ENCODE data around the gene TM7SF2. TPM values are rescaled to one million over a fixed set of nuclear protein-coding genes. Genes with fewer than 3 reads are reported as not detected.
A peak's percentile ranks its signal among the peaks of the same experiment; 100 is the strongest.

The TM7SF2 gene
- polyA plus RNA-seq, 3 donors = 1.8 to 4.5 (median 1.8) TPM

DNA sequence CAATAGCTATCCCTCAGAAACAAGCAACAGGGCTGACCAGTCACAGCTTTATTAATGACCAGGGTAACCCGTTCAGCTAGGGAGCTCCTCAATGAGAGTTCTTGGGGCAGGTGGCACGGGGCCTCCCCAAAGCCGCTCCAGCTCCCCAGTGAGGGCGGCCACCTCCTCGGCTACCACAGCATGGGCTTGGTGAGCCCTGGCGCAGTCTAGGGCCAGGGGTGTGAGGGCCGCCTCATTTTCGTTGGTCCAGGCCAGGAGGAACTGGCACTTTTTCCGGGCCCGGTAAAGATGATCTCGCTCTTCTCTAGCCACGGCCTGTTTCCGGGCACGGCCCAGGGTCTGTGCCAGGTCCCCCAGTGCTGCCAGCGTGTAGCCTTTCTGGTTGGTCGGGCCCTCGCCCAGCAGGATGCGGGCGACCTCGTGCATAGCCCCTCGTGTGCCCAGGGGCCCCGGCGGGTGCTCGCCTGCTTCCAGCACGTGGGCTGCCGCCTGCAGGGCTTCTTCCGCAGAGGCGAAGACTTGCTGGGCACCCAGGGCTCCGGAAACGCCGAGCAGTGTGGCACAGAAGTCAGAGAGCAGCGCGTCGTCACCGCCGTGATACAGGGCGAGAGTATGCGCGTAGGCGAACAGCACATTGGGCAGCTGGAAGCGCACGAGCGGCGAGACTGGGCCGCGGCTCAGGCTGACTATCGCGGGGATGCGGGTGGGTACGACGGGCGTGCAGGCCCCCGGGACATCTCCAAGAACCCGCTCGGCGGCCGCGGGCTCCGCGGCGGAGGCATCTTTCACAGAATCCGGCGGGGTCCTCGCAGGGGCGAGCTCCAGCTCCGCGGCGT is 4.9 kb downstream of the TM7SF2 start:
- WGBS (ENCODE audit: insufficient coverage) = 25% methylated on average over 68 of the region's 68 CpGs
- H3K4me1 ChIP-seq (ENCODE audit: control insufficient read depth in 1 of 2, insufficient read depth in 2 of 2, low read length in 2 of 2) = peaks cover 35 to 53% of the 10 kb centered on the region in 2 donors
- peak overlapping the region in 1 of 2 donors; percentile 85 for H3K27ac ChIP-seq (ENCODE audit: low read depth in 1 of 2, low read length in 2 of 2)
- peak overlapping the region; percentile 93 for H3K4me2 ChIP-seq (replicated peaks; ENCODE audit: extremely low read depth, low read length, poor library complexity, severe bottlenecking)
- peak overlapping the region; percentile 60 to 93 (median 91) for H3K4me3 ChIP-seq (replicated peaks in 1 of 3; ENCODE audit: low read depth in 2 of 3, low read length in 3 of 3)
- Mint-ChIP-seq H3K27ac (peak overlapping the region in 5 of 7 donors; percentile 22 to 84 (median 62)), H3K27me3 (ENCODE audit: low read depth in 3 of 3) (peaks cover 13 to 22% (median 15%) of the 10 kb centered on the region in 3 donors), H3K36me3 (peaks cover 44 to 48% of the 10 kb centered on the region in 2 donors), H3K4me1 (peaks cover 45% of the 10 kb centered on the region), H3K4me3 (peak overlapping the region; percentile 82 to 90), H3K9me3 (peaks cover 0 to 6% (median 0%) of the 10 kb centered on the region in 7 donors)
- no peak for TF ChIP-seq CTCF (IDR thresholded peaks at IDR 0.05)
- peak overlapping the region; percentile 87 for H2AFZ ChIP-seq (ENCODE audit: insufficient read depth, low read depth, low read length, poor library complexity, severe bottlenecking)
- H3K36me3 ChIP-seq (replicated peaks in 1 of 2; ENCODE audit: control insufficient read depth in 1 of 2, insufficient read depth in 2 of 2, low read length in 2 of 2) = peaks cover 29 to 33% of the 10 kb centered on the region in 2 donors
- DNase-seq = no peak
- peak overlapping the region; percentile 89 for H3K9ac ChIP-seq (ENCODE audit: insufficient read depth, low read length, poor library complexity, severe bottlenecking)
- H3K79me2 ChIP-seq (ENCODE audit: insufficient read depth, low read length) = peaks cover 37% of the 10 kb centered on the region
- intact Hi-C loops (cut with micrococcal nuclease) = loop anchor here in 1 of 2 donors (2.0 kb wide), 1 partner anchor 18 kb away; the partner anchor contains the start of gene SYVN1
- no peaks in the 10 kb centered on the region for H3K9me3 ChIP-seq (replicated peaks in 1 of 2; ENCODE audit: control insufficient read depth in 1 of 2, insufficient read depth in 1 of 2, low read length in 2 of 2)
- H3K27me3 ChIP-seq (ENCODE audit: control insufficient read depth in 2 of 2, insufficient read depth in 2 of 2, low read length in 2 of 2) = peaks cover 0 to 15% of the 10 kb centered on the region in 2 donors
- peaks cover 25% of the 10 kb centered on the region for H4K20me1 ChIP-seq (ENCODE audit: insufficient read depth, low read length)

DNA sequence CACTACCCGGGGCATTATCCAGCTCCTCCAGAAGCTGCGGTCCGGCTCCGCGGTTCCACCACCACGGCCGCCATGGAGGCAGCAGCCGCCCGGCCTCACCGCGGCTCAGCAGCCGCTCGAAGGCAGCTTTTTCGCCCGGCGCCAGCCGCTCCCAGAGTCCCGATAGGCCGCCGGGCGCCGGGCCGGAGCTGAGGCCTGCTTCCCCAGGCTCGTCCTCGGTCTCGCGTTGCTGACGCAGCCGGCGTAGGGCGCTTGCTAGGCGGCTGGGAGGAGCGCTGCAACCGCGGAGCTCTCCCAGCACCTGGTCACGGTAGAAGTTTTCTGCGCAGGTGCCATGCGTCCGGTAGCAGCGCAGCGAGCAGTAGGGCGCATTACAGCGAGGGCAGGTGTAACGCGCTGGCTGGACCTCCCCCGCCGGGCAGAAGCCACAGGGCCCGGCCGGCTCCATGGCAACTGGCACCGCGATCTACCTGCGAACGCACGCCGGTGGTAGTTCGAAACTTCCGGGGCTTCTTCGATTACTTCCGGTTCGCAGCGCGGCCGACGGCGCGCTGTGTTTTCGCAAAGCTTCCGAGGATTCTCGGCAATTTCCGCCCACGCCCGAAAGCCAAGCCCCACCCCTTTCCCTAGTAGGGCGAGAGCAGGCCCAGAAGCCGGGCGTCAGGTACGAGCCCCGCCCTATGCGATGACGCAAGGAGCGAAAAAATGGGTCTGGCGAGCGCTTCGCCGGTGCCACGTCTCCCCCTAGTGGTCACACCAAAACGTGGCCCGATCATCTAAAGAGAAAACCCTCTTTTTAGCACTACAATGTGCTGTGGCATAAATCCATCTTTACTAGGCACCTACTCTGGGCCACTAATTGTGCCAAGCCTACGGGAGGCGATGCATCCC is 5.8 kb downstream of the TM7SF2 start, which contains the start of gene ZNHIT2:
Gene ZNHIT2 (minus strand): TSS at position 496 of the 891 bp plus-strand sequence. CDS start 48 bp downstream, at position 448.
- peak; percentile 99 for DNase-seq
- Histone ChIP-seq H2AFZ (ENCODE audit: insufficient read depth, low read depth, low read length, poor library complexity, severe bottlenecking) (peak within 1 kb of the TSS; percentile 87), H3K79me2 (ENCODE audit: insufficient read depth, low read length) (peaks cover 45% of the 10 kb centered on the region), H3K9ac (ENCODE audit: insufficient read depth, low read length, poor library complexity, severe bottlenecking) (peak within 1 kb of the TSS; percentile 89), H3K4me1 (ENCODE audit: control insufficient read depth in 1 of 2, insufficient read depth in 2 of 2, low read length in 2 of 2) (peaks cover 30 to 48% of the 10 kb centered on the region in 2 donors), H3K27ac (ENCODE audit: low read depth in 1 of 2, low read length in 2 of 2) (peak within 1 kb of the TSS; percentile 67 to 85), H4K20me1 (ENCODE audit: insufficient read depth, low read length) (peaks cover 18% of the 10 kb centered on the region), H3K9me3 (replicated peaks in 1 of 2; ENCODE audit: control insufficient read depth in 1 of 2, insufficient read depth in 1 of 2, low read length in 2 of 2) (no peaks in the 10 kb centered on the region), H3K4me3 (replicated peaks in 1 of 3; ENCODE audit: low read depth in 2 of 3, low read length in 3 of 3) (peak within 1 kb of the TSS; percentile 60 to 93 (median 91)), H3K36me3 (replicated peaks in 1 of 2; ENCODE audit: control insufficient read depth in 1 of 2, insufficient read depth in 2 of 2, low read length in 2 of 2) (peaks cover 29 to 33% of the 10 kb centered on the region in 2 donors), H3K27me3 (ENCODE audit: control insufficient read depth in 2 of 2, insufficient read depth in 2 of 2, low read length in 2 of 2) (peaks cover 0 to 15% of the 10 kb centered on the region in 2 donors), H3K4me2 (replicated peaks; ENCODE audit: extremely low read depth, low read length, poor library complexity, severe bottlenecking) (peak within 1 kb of the TSS; percentile 93)
- Mint-ChIP-seq H3K9me3 (peaks cover 0 to 6% (median 0%) of the 10 kb centered on the region in 7 donors), H3K27me3 (ENCODE audit: low read depth in 3 of 3) (peaks cover 13 to 17% (median 13%) of the 10 kb centered on the region in 3 donors), H3K36me3 (peaks cover 44 to 48% of the 10 kb centered on the region in 2 donors), H3K4me3 (peak within 1 kb of the TSS; percentile 82 to 90), H3K4me1 (peaks cover 39% of the 10 kb centered on the region), H3K27ac (peak within 1 kb of the TSS; percentile 79 to 90 (median 88))
- WGBS (ENCODE audit: insufficient coverage) = under 1% methylated on average over 89 of the region's 89 CpGs
- intact Hi-C loops (cut with micrococcal nuclease) = loop anchor here in 1 of 2 donors (2.0 kb wide), 1 partner anchor 17 kb away; the partner anchor contains the start of gene SYVN1
- TF ChIP-seq CTCF (IDR thresholded peaks at IDR 0.05) = peak; percentile 94
